GM19023 (cell line): Measurements from ENCODE around the gene ARSG.
"Not testable (repeated sequence)": the region's sequence is repeated elsewhere in the genome, so short reads cannot be mapped to it uniquely, and the experiment has no call there.

Source experiments
- ATAC-seq: cut with Tn5 transposase; IDR thresholded peaks from one replicate; pipeline ENCODE4 v1.9.1; 2021; ENCODE audit warnings: mild to moderate bottlenecking, moderate library complexity; ENCODE audit not compliant: unreplicated experiment

ARSG gene

DNA sequence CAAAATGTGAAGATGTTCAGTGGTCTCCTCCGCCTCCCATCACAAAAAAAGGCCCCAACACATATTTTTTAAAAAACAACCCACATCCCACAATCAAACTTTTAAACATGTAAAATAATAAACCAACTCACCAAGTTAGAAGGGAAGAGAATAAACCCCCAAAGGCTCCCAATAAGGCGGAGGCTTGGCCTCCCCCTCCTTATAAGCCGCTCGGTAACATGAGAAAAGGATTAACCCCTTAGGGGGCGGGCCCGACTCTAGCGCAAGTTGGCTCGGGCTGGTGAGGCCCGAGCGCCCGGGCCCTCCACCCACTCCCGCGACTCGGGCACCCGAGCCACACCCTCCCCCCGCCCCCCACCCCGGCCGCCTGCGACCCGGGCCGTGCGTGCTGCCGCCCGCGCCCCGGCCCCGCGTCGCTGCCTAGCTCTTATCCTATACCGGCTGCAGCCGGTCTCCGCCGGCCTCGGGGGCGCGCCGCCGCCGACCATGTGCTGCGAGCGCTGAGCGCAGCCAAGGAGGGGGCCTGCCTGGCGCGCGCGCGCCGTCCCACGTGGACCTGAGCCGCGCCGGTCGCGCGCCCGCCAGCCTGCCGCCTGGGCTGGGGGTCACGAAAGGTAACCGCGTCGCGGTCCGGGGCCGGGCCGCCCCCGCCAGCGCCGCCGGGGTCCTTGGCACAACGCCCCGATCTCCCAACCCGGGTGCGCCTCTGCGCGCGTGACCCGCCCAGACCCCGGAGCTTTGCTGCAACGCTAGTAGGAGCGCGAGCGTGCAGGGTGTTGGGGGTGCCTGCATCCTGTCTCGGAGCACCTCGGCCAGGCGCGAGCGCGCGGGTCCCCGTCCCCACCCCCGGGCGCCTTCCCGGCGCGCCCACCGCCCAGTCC is at the start of gene ARSG, which contains the start of gene SLC16A6:
Gene ARSG, plus strand, starts transcription at position 541 of the 881 bp plus-strand sequence. CDS start 15,999 bp downstream, outside the sequence.
Gene SLC16A6, minus strand, starts transcription at position 173 of the 881 bp plus-strand sequence. CDS start 12,807 bp downstream, outside the sequence.
- ATAC-seq, result peak; percentile 44

DNA sequence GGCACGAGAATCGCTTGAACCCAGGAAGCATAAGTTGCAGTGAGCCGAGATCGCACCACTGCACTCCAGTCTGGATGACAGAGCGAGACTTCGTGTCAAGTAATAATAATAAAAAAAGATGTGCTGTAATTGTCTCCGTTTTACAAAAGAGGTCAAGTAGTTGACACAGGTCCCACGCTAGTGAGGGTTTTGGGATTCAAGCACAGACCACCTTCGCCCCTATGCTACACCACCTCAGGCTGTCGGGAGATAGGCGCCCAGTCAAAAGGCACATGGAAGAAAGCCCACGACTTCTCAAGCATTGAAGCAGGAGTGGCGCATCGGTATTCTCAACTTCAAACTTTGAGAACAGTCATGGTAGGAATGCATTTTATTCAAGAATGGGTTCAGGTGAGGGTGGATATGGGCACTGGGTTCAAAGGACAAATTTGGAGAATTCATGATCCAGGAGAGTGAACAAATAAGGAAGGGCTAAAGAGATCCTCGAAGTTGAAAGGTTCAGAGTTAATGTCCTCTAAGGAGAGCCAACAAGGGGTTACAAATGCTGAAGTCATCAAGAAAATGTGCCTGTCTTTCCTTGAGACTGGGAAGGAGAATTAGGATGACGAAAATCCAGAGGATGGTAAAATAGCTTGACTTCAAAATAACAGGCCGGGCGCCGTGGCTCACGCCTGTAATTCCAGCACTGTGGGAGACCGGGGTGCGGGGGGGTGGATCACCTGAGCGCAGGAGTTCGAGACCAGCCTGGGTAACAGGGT is 44.8 kb upstream of the ARSG start:
- ATAC-seq, result no peak

GRCh38 chr17:68247445-68248198 is 43.7 kb upstream of the ARSG start, which contains the start of gene AMZ2:
Gene AMZ2, plus strand, starts transcription at chr17:68248043. Its CDS starts 2,145 bp downstream, at chr17:68250188.
- ATAC-seq, result peak; percentile 90

DNA sequence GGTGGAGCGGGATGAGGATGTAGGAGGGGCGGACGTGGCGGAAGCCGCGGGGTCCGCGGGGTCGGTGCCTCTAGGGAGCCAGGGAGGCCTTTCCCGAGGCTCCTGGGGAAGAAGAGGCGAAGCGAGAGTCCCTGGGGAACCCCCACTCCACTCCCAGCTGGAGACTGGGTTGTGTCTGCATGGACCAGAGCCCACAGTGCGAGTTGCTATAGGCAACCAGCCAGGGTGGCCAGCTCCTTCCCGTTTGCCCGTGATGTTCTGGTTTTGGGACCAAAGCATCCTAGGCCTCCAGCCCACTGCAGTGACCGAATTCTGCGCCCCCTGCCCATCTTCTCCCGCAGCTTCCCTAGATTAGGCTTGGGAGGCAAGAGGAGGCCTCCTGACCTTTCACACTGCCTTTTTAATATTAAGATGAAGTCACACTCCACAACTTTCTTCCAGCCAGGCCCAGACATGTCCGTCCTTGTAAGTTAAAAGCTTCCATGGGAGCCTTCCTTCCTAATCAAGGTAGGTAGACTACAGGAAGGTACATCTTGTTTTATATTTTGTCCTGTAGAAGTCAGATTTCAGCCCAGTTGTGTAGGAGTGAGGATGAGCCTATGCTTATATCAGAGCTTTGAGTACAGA is 43.0 kb upstream of the ARSG start:
- ATAC-seq, result peak; percentile 26

DNA sequence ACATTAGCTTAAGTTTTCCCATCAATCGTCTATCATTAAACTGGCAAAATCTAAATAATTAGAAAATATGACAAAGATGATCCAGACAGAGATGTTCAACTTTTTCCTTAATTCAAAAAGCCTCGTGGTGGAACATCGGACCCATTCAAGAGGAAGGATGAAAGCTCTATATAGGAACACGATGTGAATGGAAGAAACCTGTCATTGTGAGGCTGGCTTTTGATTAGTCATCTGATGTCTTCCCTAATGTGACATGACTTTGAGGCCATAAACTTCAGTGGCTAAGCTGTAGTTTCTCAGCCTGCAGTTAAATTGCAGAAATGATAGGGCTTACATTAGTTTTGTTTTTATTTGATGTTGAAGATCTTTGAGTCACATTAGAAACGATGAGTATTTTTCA is 42.4 kb upstream of the ARSG start:
- no peak for ATAC-seq

GRCh38 chr17:68249354-68249765 is 41.9 kb upstream of the ARSG start:
- no peak for ATAC-seq

DNA sequence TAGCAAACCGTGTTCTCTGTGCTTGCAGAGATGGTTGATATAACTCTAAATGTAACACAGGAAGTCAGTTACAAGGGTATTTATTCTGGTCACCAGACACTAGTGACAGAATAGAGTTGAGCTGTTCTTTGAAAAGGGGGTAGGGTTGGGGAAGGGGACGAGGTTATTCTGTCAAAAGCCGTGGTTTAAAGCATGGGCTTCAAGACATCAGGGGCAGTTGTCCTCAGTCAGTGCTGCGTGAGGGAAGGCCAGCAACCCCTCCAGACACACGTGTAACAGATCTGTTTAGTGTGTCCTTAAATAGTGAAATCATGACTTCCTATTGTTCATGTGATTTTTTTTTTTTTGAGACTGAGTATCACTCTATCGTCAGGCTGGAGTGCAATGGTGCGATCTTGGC is 37.9 kb upstream of the ARSG start:
- ATAC-seq, result not testable (repeated sequence)

GRCh38 chr17:68255151-68255550 is 36.1 kb upstream of the ARSG start:
- ATAC-seq, result no peak

DNA sequence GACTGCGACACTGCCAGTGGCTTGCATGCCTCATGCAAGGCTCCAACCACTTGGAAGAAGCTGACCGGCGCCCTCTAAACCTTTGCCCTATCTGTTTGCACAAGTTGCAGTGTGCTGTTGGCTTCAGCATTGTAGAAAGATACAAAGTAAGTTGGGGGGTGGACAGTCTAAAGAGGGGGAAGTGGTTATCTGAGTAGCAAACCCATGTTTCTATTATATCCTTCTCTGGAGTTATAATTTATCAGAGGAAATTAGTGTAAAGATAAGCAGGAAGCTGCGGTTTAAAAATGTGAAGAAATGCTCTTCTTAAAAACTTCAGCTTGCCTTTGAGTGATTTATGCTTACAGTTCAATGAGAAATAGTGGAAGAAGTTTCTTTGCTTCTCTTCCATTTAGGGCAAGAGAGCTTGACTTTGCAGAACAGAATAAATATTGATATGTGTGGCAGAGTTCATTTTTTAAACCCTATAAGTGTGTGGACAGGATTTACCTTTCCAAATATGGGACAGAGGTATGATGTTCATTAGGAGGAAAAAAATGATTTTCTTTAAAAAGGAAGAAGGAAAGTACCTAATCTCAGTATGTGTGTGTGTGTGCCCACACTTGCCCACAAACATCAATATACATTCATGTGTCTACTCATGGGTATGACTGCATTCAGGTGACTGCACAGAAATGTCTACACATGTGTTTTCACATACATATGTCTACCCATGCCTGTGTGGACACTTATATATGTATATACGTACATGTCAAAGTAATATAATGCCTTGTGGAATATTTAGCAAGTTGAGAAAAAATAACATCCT is 35.4 kb upstream of the ARSG start:
- no peak for ATAC-seq

- not testable (repeated sequence) for ATAC-seq
Observed at GRCh38 chr17:68256701-68257100, 34.6 kb upstream of the ARSG start.

- no peak for ATAC-seq
Observed at GRCh38 chr17:68257934-68258333, 33.4 kb upstream of the ARSG start.

DNA sequence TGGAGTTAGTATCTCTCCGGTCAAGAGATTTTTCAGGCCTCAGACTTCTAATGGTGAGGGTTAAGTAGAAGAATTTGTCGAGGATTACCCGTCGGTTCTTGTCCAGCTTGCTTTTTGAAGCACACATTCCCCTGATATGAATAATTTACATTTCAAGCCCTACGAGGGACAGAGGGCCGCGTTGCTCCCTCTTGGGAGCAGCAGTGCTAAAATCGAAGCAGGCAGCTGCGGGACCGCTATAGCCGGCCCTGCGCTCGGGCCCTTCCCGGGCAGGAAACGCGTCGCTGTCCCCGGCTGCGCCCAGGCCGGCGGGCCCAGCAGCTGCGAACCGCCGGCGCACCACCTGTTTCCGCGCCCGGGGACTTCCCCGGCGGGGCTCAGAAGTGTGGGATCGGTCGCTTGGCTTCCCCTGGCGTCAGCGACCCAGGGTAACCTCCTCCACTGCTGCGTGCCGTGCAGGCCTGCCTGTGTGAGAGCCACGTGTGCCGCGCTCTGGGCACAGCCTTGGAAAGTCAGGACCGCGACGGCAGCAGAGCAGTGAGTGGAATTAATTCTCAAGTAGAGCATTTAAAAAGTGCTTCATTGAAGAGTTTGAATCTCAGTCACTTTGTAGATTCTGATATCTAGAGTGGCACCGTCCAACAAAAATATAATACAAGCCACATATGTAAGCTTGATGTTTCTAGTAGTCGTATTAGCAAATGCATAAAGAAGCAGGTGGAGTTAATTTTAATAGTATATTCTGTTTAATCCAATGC is 32.2 kb upstream of the ARSG start:
- peak; percentile 93 for ATAC-seq

DNA sequence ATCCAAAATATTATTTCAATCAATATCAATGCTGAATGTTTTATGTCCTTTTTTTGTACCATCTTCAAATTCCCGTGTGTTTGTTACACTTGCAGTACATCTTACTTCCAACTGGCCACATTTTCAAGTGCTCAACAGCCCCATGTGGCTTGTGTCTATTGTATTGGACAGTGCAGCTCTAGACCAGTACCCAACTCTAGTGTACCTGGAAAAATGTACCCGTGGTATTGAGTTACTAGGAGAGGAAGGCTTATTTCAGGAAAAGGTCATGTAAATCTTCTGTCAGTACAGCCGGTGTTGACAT is 31.7 kb upstream of the ARSG start:
- ATAC-seq, result not testable (repeated sequence)

DNA sequence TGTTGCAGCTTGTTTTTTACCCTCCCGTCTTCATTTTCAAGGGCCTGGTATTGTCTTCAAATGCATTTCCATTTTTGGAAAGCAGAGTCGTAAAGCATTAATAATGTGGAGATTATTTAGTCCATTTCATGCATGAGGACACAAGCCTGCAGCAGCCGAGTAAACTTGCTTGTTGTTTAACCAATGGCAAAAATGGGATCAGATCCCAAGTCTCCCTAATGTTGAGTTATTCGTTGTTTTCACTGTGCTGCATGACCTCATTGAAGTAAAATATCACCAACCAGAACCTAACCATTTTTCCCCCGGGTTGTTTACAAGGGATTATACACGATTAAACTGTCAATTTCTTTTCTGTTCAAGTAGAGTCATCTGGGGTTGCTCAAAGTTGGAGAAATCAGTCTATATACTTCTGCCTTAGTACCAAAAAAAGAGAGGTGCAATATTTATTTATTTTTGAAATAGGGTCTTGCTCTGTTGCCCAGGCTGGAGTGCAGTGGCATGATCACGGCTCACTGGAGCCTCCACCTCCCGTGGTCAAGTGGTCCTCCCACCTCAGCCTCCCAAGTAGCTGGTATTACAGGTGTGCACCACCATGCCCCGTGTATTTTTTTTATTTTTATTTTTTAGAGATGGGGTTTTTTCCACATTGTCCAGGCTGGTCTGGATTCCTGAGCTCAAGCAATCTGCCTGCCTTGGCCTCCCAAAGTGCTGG is 31.1 kb upstream of the ARSG start:
- ATAC-seq, result no peak

- not testable (repeated sequence) for ATAC-seq
Observed at GRCh38 chr17:68262467-68262866, 28.8 kb upstream of the ARSG start.

- ATAC-seq, result not testable (repeated sequence)
Observed at GRCh38 chr17:68263101-68263681, 28.1 kb upstream of the ARSG start.

- not testable (repeated sequence) for ATAC-seq
Observed at GRCh38 chr17:68265833-68266232, 25.5 kb upstream of the ARSG start.

- no peak for ATAC-seq
Observed at GRCh38 chr17:68273722-68274121, 17.6 kb upstream of the ARSG start.
